GM23248 (cell line): ENCODE measurements around the gene AIP. TPM values are rescaled to one million over a fixed set of nuclear protein-coding genes. Genes with fewer than 3 reads are reported as not detected.
"Not testable (repeated sequence)": the region's sequence is repeated elsewhere in the genome, so short reads cannot be mapped to it uniquely, and the experiment has no call there.

Experiments
- DNase-seq: peaks from one replicate; pipeline ENCODE4 v3.0.0-alpha.2; 2015
- H2AFZ ChIP-seq: fragments of 200-600 bp; sonication (generic); 2 replicates; pipeline ENCODE4 v1.6.1; 2016; ENCODE audit warnings: antibody characterized with exemption
- H3F3A ChIP-seq: fragments of 200-600 bp; sonication (generic); 2 replicates; pipeline ENCODE4 v1.6.1; 2016; ENCODE audit warnings: mild to moderate bottlenecking, antibody characterized with exemption, mixed run types; ENCODE audit not compliant: insufficient read depth
- H3K27ac ChIP-seq: fragments of 200-600 bp; sonication (generic); 2 replicates; pipeline ENCODE4 v1.5.1; 2016; ENCODE audit warnings: mild to moderate bottlenecking
- H3K27me3 ChIP-seq: fragments of 200-600 bp; sonication (generic); replicated peaks from 2 replicates; pipeline ENCODE4 v1.6.1; 2016; ENCODE audit warnings: mild to moderate bottlenecking; ENCODE audit not compliant: insufficient read depth
- H3K36me3 ChIP-seq: fragments of 200-600 bp; sonication (generic); 2 replicates; pipeline ENCODE4 v1.6.1; 2016; ENCODE audit warnings: low read depth, mild to moderate bottlenecking
- H3K4me1 ChIP-seq: fragments of 200-600 bp; sonication (generic); 2 replicates; pipeline ENCODE4 v1.6.1; 2016; ENCODE audit warnings: mild to moderate bottlenecking; ENCODE audit not compliant: insufficient read depth
- H3K4me2 ChIP-seq: fragments of 200-600 bp; sonication (generic); one replicate; pipeline ENCODE4 v1.6.1; 2016; ENCODE audit warnings: mild to moderate bottlenecking; ENCODE audit not compliant: unreplicated experiment
- H3K4me3 ChIP-seq: fragments of 200-600 bp; sonication (generic); 2 replicates; pipeline ENCODE4 v1.5.1; 2016; ENCODE audit warnings: mild to moderate bottlenecking
- H3K79me2 ChIP-seq: fragments of 200-600 bp; sonication (generic); 2 replicates; pipeline ENCODE4 v1.6.1; 2016; ENCODE audit warnings: mild to moderate bottlenecking; ENCODE audit not compliant: insufficient read depth
- H3K9ac ChIP-seq: fragments of 200-600 bp; sonication (generic); 2 replicates; pipeline ENCODE4 v1.6.1; 2016; ENCODE audit warnings: mild to moderate bottlenecking
- H3K9me2 ChIP-seq: fragments of 200-600 bp; sonication (generic); 2 replicates; pipeline ENCODE4 v1.6.1; 2016; ENCODE audit warnings: mixed run types, mild to moderate bottlenecking, moderate library complexity; ENCODE audit not compliant: insufficient read depth
- H3K9me3 ChIP-seq: fragments of 200-600 bp; sonication (generic); one replicate; pipeline ENCODE4 v1.6.1; 2017; ENCODE audit warnings: low read depth
- H4K20me1 ChIP-seq: fragments of 200-600 bp; sonication (generic); 2 replicates; pipeline ENCODE4 v1.6.0; 2016; ENCODE audit not compliant: insufficient read depth
- EZH2 ChIP-seq: fragments of 200-600 bp; sonication (generic); IDR thresholded peaks from 2 replicates; pipeline ENCODE4 v1.6.1; 2018; ENCODE audit warnings: antibody characterized with exemption, mild to moderate bottlenecking; ENCODE audit not compliant: insufficient read depth, poor library complexity, severe bottlenecking
- EZH2phosphoT487 ChIP-seq: fragments of 200-600 bp; sonication (generic); IDR thresholded peaks from 2 replicates; pipeline ENCODE4 v1.6.1; 2018; ENCODE audit warnings: antibody characterized with exemption, moderate library complexity, mild to moderate bottlenecking, low read depth; ENCODE audit not compliant: insufficient read depth
- WGBS, 2 experiments: methylation state at CpG; one replicate each; pipeline ENCODE4 v1.1.6; 2015 to 2017; ENCODE audit warnings: low lambda C conversion rate in 2 of 2, low coverage in 1 of 2; ENCODE audit errors: missing lambda C conversion rate in 2 of 2; 5-methylcytosine and 5-hydroxymethylcytosine counted together
- in situ Hi-C: fragments of 300-500 bp; cut with MboI; formaldehyde crosslinking; loops from 2 replicates; pipeline ENCODE4 v1.15.0; 2020
- polyA plus RNA-seq: library from polyadenylated mRNA; unstranded; fragments of >200 nt; fragmentation: Nextera tagmentation; extraction: Ambion mirVana; gene quantifications from 2 replicates; pipeline ENCODE4 v1.2.1, GENCODE V29; 2016
- total RNA-seq: library from RNA; depleted of rRNA; stranded (reverse); fragments of >200 nt; shearing (Covaris generic); gene quantifications from 2 replicates; pipeline ENCODE4 v1.2.3, GENCODE V29; 2014

Gene AIP
- total and polyA plus RNA-seq, 2 experiments from 2014 or later = 56.1 to 58.5 TPM

DNA sequence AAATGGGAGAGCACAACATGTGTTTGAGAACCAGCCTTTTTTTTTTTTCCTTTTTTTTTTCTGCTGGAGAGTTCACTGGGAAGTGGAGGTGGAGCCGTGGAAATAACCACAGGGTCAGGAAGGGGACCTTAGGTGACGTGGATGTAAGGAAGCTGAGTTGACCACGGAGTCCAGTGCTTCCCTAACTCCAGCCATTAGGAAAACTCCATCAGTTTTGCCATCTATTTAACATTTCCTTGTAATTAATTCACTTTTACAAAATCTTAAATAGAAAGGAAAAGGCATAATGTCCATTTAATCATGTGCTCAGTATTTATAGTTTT, 27.2 kb downstream of the AIP start:
- no peaks in the 10 kb centered on the region for H3K36me3 ChIP-seq
- peaks cover 13% of the 10 kb centered on the region for H3K4me1 ChIP-seq
- no peaks in the 10 kb centered on the region for H4K20me1 ChIP-seq
- DNase-seq = no peak
- H3K4me3 ChIP-seq = no peak overlapping the region
- H3K27me3 ChIP-seq = peaks cover 23% of the 10 kb centered on the region; the same call in 1 of the 2 replicates
- peaks cover 12% of the 10 kb centered on the region; the same call in 1 of the 2 replicates for H3K79me2 ChIP-seq
- 52 to 56% methylated on average over 3 of the region's 3 CpGs for whole genome bisulfite sequencing, 2 experiments
- H3K27ac ChIP-seq = no peak overlapping the region
- H3K4me2 ChIP-seq = no peak overlapping the region
- H3F3A ChIP-seq = peaks cover 14% of the 10 kb centered on the region; the same call in 1 of the 2 replicates
- H3K9ac ChIP-seq = no peak overlapping the region
- no peaks in the 10 kb centered on the region for H3K9me2 ChIP-seq
- TF ChIP-seq EZH2phosphoT487 = no peak
- no peak for TF ChIP-seq EZH2
- in situ Hi-C loops = no loop called here
- H3K9me3 ChIP-seq = no peaks in the 10 kb centered on the region
- no peak overlapping the region for H2AFZ ChIP-seq

DNA sequence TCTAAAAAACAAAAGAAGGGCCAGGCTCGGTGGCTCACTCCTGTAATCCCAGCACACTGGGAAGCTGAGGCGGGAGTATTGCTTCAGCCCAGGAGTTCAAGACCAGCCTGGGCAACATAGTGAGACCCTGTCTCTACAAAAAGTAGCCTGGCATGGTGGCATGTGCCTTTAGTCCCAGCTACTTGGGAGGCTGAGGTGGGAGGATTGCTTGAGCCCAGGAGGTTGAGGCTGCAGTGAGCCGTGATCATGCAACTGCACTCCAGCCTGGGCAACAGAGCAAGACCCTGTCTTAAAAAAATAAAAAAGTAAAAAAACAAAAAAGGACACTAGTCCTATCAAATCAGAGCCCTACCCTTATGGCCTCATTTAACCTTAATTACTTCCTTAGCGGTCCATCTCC, 28.7 kb downstream of the AIP start:
- H3K9ac ChIP-seq, DNase-seq, H3K9me3 ChIP-seq, H3K36me3 ChIP-seq, H3K27ac ChIP-seq, H3K79me2 ChIP-seq, in situ Hi-C loops, H4K20me1 ChIP-seq, H3K4me2 ChIP-seq, H2AFZ ChIP-seq, H3K9me2 ChIP-seq, H3F3A ChIP-seq, H3K4me3 ChIP-seq, H3K4me1 ChIP-seq: not testable (repeated sequence)
- 69 to 77% methylated on average over 4 of the region's 4 CpGs for WGBS, 2 experiments
- peaks cover 24% of the 10 kb centered on the region; the same call in 1 of the 2 replicates for H3K27me3 ChIP-seq

DNA sequence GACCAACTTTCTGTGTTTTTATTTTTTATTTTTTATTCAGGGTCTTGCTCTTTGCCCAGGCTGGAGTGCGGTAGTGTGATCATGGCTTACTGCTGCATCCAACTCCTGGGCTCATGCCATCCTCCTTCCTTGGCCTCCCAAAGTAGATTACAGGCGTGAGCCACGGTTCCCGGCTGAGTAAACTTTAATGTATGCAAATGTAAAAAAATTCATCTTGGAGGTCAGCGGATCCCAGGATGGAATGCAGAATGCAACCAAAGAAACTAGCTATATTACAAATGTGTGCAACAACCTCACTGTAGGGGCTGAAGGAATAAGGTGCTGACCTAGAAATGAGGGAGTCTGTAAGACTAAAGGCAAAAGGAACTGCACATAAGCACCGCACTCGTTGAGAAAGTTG, 31.3 kb downstream of the AIP start:
- Histone ChIP-seq H3K9me3 (no peaks in the 10 kb centered on the region), H3K79me2 (no peaks in the 10 kb centered on the region), H3K4me2 (no peak overlapping the region), H2AFZ (no peak overlapping the region), H3F3A (no peaks in the 10 kb centered on the region), H4K20me1 (no peaks in the 10 kb centered on the region), H3K4me3 (no peak overlapping the region), H3K9ac (no peak overlapping the region), H3K27ac (no peak overlapping the region), H3K9me2 (no peaks in the 10 kb centered on the region), H3K27me3 (peaks cover 24% of the 10 kb centered on the region; the same call in 1 of the 2 replicates), H3K4me1 (no peaks in the 10 kb centered on the region), H3K36me3 (no peaks in the 10 kb centered on the region)
- DNase-seq = no peak
- TF ChIP-seq EZH2 (no peak), EZH2phosphoT487 (no peak)
- in situ Hi-C loops = no loop called here
- WGBS, 2 experiments = 51% methylated on average over 7 of the region's 7 CpGs

DNA sequence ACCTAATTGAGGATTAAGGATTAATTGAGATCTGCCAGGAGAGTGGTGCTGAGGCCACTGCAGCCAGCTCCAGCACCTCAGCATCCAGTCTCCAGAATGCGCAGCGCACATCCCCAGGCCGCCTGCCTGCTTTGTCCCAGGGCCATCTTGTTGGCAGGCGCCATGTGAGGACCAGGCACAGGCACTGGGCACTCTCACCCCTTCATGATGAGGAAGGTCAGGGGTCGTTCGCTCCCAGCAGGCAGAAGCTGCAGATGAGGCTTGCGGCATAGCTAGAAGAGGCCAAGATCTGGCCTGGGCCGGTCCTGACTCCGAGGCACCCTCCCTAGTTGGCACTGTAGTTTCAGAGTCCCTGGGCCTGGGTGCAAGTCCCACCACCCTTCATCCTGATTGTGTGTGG, 34.0 kb downstream of the AIP start:
- no peaks in the 10 kb centered on the region for H3K9me3 ChIP-seq
- H2AFZ ChIP-seq = no peak overlapping the region
- H3K4me1 ChIP-seq = no peaks in the 10 kb centered on the region
- no peak overlapping the region for H3K9ac ChIP-seq
- peaks cover 18% of the 10 kb centered on the region; the same call in 1 of the 2 replicates for H3K27me3 ChIP-seq
- no peaks in the 10 kb centered on the region for H3F3A ChIP-seq
- TF ChIP-seq EZH2 (no peak), EZH2phosphoT487 (no peak)
- H3K79me2 ChIP-seq = no peaks in the 10 kb centered on the region
- 71 to 80% methylated on average over 9 of the region's 9 CpGs for WGBS, 2 experiments
- no peaks in the 10 kb centered on the region for H4K20me1 ChIP-seq
- DNase-seq = no peak
- no peak overlapping the region for H3K27ac ChIP-seq
- no peak overlapping the region for H3K4me2 ChIP-seq
- H3K4me3 ChIP-seq = no peak overlapping the region
- no peaks in the 10 kb centered on the region for H3K36me3 ChIP-seq
- in situ Hi-C loops = no loop called here
- no peaks in the 10 kb centered on the region for H3K9me2 ChIP-seq
